GM19035 (cell line): ENCODE results near the gene MED12L.

ENCODE experiments used
- ATAC-seq: cut with Tn5 transposase; IDR thresholded peaks from one replicate; pipeline ENCODE4 v1.9.1; 2021; ENCODE audit not compliant: unreplicated experiment

MED12L gene

GRCh38 chr3:151133175-151133574, 47.7 kb downstream of the MED12L start:
- ATAC-seq: no peak

GRCh38 chr3:151133917-151134450, 48.5 kb downstream of the MED12L start:
- ATAC-seq: no peak

GRCh38 chr3:151135541-151136337, 50.3 kb downstream of the MED12L start:
- ATAC-seq: no peak

GRCh38 chr3:151142929-151143328, 57.5 kb downstream of the MED12L start:
- no peak for ATAC-seq

- no peak for ATAC-seq
Observed at GRCh38 chr3:151144016-151144415, 58.6 kb downstream of the MED12L start.

- ATAC-seq: no peak
Observed at GRCh38 chr3:151144760-151145159, 59.3 kb downstream of the MED12L start.

GRCh38 chr3:151145713-151146070, 60.2 kb downstream of the MED12L start:
- ATAC-seq: peak; percentile 6

GRCh38 chr3:151146071-151146730, 60.7 kb downstream of the MED12L start:
- peak; percentile 88 for ATAC-seq

- ATAC-seq: no peak
Observed at GRCh38 chr3:151146731-151147091, 61.2 kb downstream of the MED12L start.

- ATAC-seq: no peak
Observed at GRCh38 chr3:151147299-151147698, 61.8 kb downstream of the MED12L start.

- no peak for ATAC-seq
Observed at GRCh38 chr3:151152455-151153079, 67.1 kb downstream of the MED12L start.

- ATAC-seq: no peak
Observed at GRCh38 chr3:151154566-151154965, 69.1 kb downstream of the MED12L start.

GRCh38 chr3:151155409-151156128, 70.1 kb downstream of the MED12L start:
- ATAC-seq: no peak

GRCh38 chr3:151156618-151157216, 71.3 kb downstream of the MED12L start:
- peak; percentile 89 for ATAC-seq

GRCh38 chr3:151159806-151160205, 74.3 kb downstream of the MED12L start:
- ATAC-seq: no peak

GRCh38 chr3:151165226-151165625, 79.8 kb downstream of the MED12L start:
- no peak for ATAC-seq

GRCh38 chr3:151166161-151166560, 80.7 kb downstream of the MED12L start:
- ATAC-seq: no peak

GRCh38 chr3:151168269-151169094, 83.0 kb downstream of the MED12L start:
- ATAC-seq: peak; percentile 62

GRCh38 chr3:151169262-151169947, 83.9 kb downstream of the MED12L start:
- ATAC-seq: peak; percentile 36
